CD4-positive, alpha-beta memory T cell (primary cell): ENCODE data around the gene CMTR2. TPM values are rescaled to one million over a fixed set of nuclear protein-coding genes. Genes with fewer than 3 reads are reported as not detected.

Source experiments
- CTCF ChIA-PET: fragments of 350-600 bp; sonication (Branson Sonifier 250); formaldehyde crosslinking; loops from one replicate; lab custom pipeline; 2021; ENCODE audit warnings: inconsistent platforms; ENCODE audit not compliant: partially characterized antibody; lab: Charles Lee
- POLR2A ChIA-PET: fragments of 350-600 bp; sonication (Branson Sonifier 250); formaldehyde crosslinking; loops from one replicate; lab custom pipeline; 2021; ENCODE audit not compliant: partially characterized antibody; lab: Charles Lee
- DNase-seq, 5 donors: peaks; one replicate each; pipeline versions ENCODE4 v3.0.0 to v3.0.0-alpha.2; 2020 to 2022; ENCODE audit warnings: mixed read lengths in 1 of 5
- H3K27ac ChIP-seq: one replicate; pipeline ENCODE4 v1.7.0; 2013; ENCODE audit warnings: low read depth, low read length
- H3K27me3 ChIP-seq: 2 replicates; pipeline ENCODE4 v1.7.0; 2013; ENCODE audit warnings: mild to moderate bottlenecking, low read length, moderate library complexity; ENCODE audit not compliant: insufficient read depth
- H3K36me3 ChIP-seq: 2 replicates; pipeline ENCODE4 v1.7.0; 2013; ENCODE audit warnings: mild to moderate bottlenecking, low read length, moderate library complexity; ENCODE audit not compliant: insufficient read depth
- H3K4me1 ChIP-seq: 2 replicates; pipeline ENCODE4 v1.7.0; 2013; ENCODE audit warnings: mild to moderate bottlenecking, low read length, moderate library complexity; ENCODE audit not compliant: insufficient read depth
- H3K4me3 ChIP-seq, 2 donors: one replicate each; pipeline ENCODE4 v1.7.0; 2013; ENCODE audit warnings: low read length in 2 of 2, mild to moderate bottlenecking in 1 of 2
- H3K9me3 ChIP-seq, 2 donors: one replicate each; pipeline ENCODE4 v1.7.0; 2013; ENCODE audit warnings: low read length in 2 of 2, control low read depth in 1 of 2; ENCODE audit not compliant: control insufficient read depth in 1 of 2
- H3K27ac Mint-ChIP-seq, 7 donors: one replicate each; pipeline ENCODE4 v1.8.0; 2020 to 2021; ENCODE audit warnings: mixed read lengths in 7 of 7, mild to moderate bottlenecking in 6 of 7, inconsistent platforms in 3 of 7, moderate library complexity in 3 of 7
- H3K27me3 Mint-ChIP-seq, 2 donors: one replicate each; pipeline ENCODE4 v1.8.0; 2020 to 2021; ENCODE audit warnings: mixed read lengths in 2 of 2
- H3K36me3 Mint-ChIP-seq, 2 donors: one replicate each; pipeline ENCODE4 v1.8.0; 2020 to 2021; ENCODE audit warnings: mixed read lengths in 2 of 2, inconsistent platforms in 1 of 2, mild to moderate bottlenecking in 1 of 2
- H3K4me1 Mint-ChIP-seq, 4 donors: one replicate each; pipeline ENCODE4 v1.8.0; 2020 to 2021; ENCODE audit warnings: mixed read lengths in 4 of 4, mild to moderate bottlenecking in 1 of 4
- H3K4me3 Mint-ChIP-seq, 8 donors: one replicate each; pipeline ENCODE4 v1.8.0; 2020 to 2021; ENCODE audit warnings: mixed read lengths in 8 of 8, mild to moderate bottlenecking in 7 of 8, moderate library complexity in 6 of 8, inconsistent platforms in 3 of 8
- H3K9me3 Mint-ChIP-seq, 8 donors: one replicate each; pipeline ENCODE4 v1.8.0; 2020 to 2021; ENCODE audit warnings: mixed read lengths in 8 of 8, mild to moderate bottlenecking in 5 of 8, inconsistent platforms in 3 of 8, moderate library complexity in 1 of 8
- intact Hi-C: fragments of 100-400 bp; cut with micrococcal nuclease; formaldehyde crosslinking; loops from one replicate; pipeline ENCODE4 v1.15.1; 2023
- polyA plus RNA-seq, 2 donors: library from polyadenylated mRNA; unstranded; fragments of 300-500 nt; fragmentation: Illumina TruSeq; gene quantifications; one replicate each; pipeline ENCODE4 v1.2.3, GENCODE V29; 2021
- total RNA-seq, 2 experiments: library from RNA; stranded (reverse); gene quantifications; one replicate each; pipeline ENCODE4 v1.2.3, GENCODE V29; 2021

The CMTR2 gene
- total and polyA plus RNA-seq, 4 experiments from 2014 or later, result 16.6 to 28.5 (median 26.9) TPM

- no peak overlapping the region for H3K4me3 Mint-ChIP-seq
These were observed 30.1 kb downstream of the CMTR2 start for GRCh38 chr16:71259086-71259485.

DNA sequence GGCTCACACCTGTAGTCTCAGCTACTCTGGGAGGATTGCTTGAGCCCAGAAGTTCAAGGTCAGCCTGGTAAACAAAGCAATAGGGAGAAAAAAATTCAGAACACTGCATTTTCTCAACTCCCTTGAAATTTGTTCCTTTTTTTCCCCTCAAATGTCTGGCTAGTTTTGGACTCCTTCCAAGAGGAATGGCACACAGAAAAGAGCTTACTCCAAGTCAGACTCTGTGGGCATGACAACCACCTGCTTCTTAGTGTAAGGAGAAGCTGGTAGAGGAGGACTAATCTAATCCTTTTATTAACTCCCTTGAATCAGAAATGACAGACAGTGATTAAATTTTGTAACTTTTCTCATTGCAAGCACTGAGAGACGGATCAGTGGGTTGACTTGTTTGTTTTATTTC is 30.8 kb downstream of the CMTR2 start:
- Mint-ChIP-seq H3K9me3 (peaks cover 0 to 1% (median 0%) of the 10 kb centered on the region in 8 donors), H3K36me3 (no peaks in the 10 kb centered on the region), H3K27ac (no peak overlapping the region), H3K4me1 (no peaks in the 10 kb centered on the region), H3K27me3 (peaks cover 29% of the 10 kb centered on the region in 2 donors), H3K4me3 (no peak overlapping the region)
- no peak overlapping the region for H3K27ac ChIP-seq
- DNase-seq, result no peak
- ChIA-PET POLR2A (no interaction called here), CTCF (no interaction called here)
- no peak overlapping the region for H3K4me3 ChIP-seq
- H3K27me3 ChIP-seq, result no peaks in the 10 kb centered on the region
- intact Hi-C loops, result no loop called here
- no peaks in the 10 kb centered on the region for H3K4me1 ChIP-seq
- H3K36me3 ChIP-seq, result no peaks in the 10 kb centered on the region
- no peaks in the 10 kb centered on the region for H3K9me3 ChIP-seq

More at GRCh38 chr16:71259086-71259485, 30.1 kb downstream of the CMTR2 start:
- Histone ChIP-seq H3K4me1 (no peaks in the 10 kb centered on the region), H3K27me3 (no peaks in the 10 kb centered on the region), H3K27ac (no peak overlapping the region), H3K9me3 (no peaks in the 10 kb centered on the region), H3K4me3 (no peak overlapping the region), H3K36me3 (no peaks in the 10 kb centered on the region)
- intact Hi-C loops, result no loop called here
- DNase-seq, result peak in 1 of 5 donors; percentile 3
- Mint-ChIP-seq H3K27ac (no peak overlapping the region), H3K27me3 (peaks cover 29 to 32% of the 10 kb centered on the region in 2 donors), H3K4me1 (no peaks in the 10 kb centered on the region), H3K36me3 (no peaks in the 10 kb centered on the region), H3K9me3 (peaks cover 0 to 1% (median 0%) of the 10 kb centered on the region in 8 donors)
- CTCF ChIA-PET, result no interaction called here
- POLR2A ChIA-PET, result no interaction called here

DNA sequence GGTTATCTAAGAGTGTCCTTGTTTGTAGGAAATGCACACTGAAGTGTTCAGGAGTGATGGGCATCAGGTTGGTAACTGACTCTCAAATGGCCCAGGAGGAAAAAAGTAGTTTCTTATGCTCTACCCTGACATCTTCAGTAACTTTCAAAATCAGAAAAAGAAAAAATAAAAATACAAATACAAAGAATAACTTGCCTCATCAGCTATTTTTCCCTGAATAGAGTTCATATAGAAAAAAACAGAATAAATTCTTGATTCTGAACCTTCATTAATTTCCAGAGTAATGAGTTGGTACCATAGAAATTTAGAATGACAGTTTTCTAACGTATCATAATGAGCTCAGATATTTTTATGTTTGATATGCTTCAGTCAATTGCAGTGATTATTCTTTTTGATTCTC is 31.4 kb downstream of the CMTR2 start:
- intact Hi-C loops, result no loop called here
- Mint-ChIP-seq H3K9me3 (peaks cover 0 to 1% (median 0%) of the 10 kb centered on the region in 8 donors), H3K4me3 (no peak overlapping the region), H3K36me3 (no peaks in the 10 kb centered on the region), H3K27ac (no peak overlapping the region), H3K27me3 (peaks cover 28 to 30% of the 10 kb centered on the region in 2 donors), H3K4me1 (no peaks in the 10 kb centered on the region)
- no peaks in the 10 kb centered on the region for H3K4me1 ChIP-seq
- no peak overlapping the region for H3K27ac ChIP-seq
- POLR2A ChIA-PET, result no interaction called here
- CTCF ChIA-PET, result no interaction called here
- no peak overlapping the region for H3K4me3 ChIP-seq
- H3K9me3 ChIP-seq, result no peaks in the 10 kb centered on the region
- H3K27me3 ChIP-seq, result no peaks in the 10 kb centered on the region
- no peaks in the 10 kb centered on the region for H3K36me3 ChIP-seq
- no peak for DNase-seq

DNA sequence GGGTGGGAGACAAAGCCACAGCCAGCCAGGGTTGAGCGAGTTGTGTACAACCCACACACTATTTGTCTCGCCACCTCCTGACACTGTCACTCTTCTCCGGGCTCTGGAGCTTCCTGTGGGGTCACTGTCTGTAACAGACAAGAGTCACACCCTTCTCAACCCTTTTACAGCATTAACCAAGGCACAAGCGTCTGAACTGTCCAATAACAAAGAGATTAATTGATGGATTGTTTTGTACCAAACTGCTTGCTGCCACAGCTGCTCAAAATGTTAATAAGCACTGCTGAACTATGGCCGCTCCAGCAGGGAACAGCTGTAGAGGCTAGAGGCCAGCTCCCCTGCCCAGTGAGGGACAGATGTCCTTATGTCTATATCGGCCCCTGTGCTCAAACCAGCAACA is 33.5 kb downstream of the CMTR2 start:
- H3K27me3 ChIP-seq, result no peaks in the 10 kb centered on the region
- CTCF ChIA-PET, result interaction anchor here (1.2 kb wide), 1 partner anchor 56 kb away, joined by 3 read pairs; no protein-coding TSS in a partner anchor
- no peak for DNase-seq
- Mint-ChIP-seq H3K27ac (no peak overlapping the region), H3K9me3 (peaks cover 0 to 1% (median 0%) of the 10 kb centered on the region in 8 donors), H3K4me3 (no peak overlapping the region), H3K27me3 (peaks cover 16 to 20% of the 10 kb centered on the region in 2 donors), H3K4me1 (no peaks in the 10 kb centered on the region), H3K36me3 (no peaks in the 10 kb centered on the region)
- H3K4me3 ChIP-seq, result no peak overlapping the region
- intact Hi-C loops, result no loop called here
- H3K27ac ChIP-seq, result no peak overlapping the region
- no peaks in the 10 kb centered on the region for H3K4me1 ChIP-seq
- H3K9me3 ChIP-seq, result no peaks in the 10 kb centered on the region
- POLR2A ChIA-PET, result no interaction called here
- no peaks in the 10 kb centered on the region for H3K36me3 ChIP-seq

- POLR2A ChIA-PET, result no interaction called here
- Histone ChIP-seq H3K27ac (no peak overlapping the region), H3K36me3 (no peaks in the 10 kb centered on the region), H3K27me3 (no peaks in the 10 kb centered on the region), H3K4me1 (no peaks in the 10 kb centered on the region), H3K9me3 (no peaks in the 10 kb centered on the region), H3K4me3 (no peak overlapping the region)
- Mint-ChIP-seq H3K9me3 (no peaks in the 10 kb centered on the region), H3K27ac (no peak overlapping the region), H3K4me1 (no peaks in the 10 kb centered on the region), H3K4me3 (no peak overlapping the region), H3K27me3 (peaks cover 12 to 18% of the 10 kb centered on the region in 2 donors), H3K36me3 (no peaks in the 10 kb centered on the region)
- intact Hi-C loops, result no loop called here
- CTCF ChIA-PET, result no interaction called here
- no peak for DNase-seq
These were observed 34.2 kb downstream of the CMTR2 start for GRCh38 chr16:71254832-71255525.

DNA sequence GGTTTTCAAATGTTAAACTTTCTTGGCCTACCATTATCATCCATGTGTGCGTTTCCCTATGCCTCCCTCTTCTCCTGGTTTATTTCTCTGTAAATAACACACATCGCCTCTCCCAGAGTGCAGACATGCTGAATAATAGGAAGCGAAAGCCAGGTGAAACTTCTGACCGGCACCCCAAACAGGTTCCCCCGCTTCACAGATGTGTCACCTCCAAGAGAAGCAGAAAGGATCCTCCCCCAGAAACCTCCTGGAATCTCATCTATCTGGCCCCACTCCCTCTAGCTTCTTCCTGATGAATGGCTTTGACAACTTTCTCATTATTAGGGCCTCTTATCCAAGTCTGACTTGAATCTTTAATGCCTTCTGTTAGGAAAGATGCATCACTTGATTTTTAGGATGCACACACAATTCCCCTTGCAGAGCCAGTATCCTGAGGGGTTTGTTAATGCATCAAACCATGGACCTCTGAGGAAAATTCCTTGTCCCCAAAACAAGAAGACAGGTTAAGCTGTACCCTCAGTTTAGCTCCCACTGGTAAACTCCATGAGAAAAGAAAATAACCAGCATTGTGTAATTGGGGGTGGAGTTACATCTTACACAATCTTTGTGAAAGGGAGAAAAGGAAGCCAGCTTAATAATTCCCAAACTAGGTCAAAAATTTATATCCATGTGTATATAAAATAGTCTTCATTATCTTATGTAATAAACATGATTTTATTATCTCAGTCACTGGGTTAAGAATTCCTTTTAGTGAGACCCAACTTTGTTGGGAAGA is 38.6 kb downstream of the CMTR2 start:
- H3K4me1 ChIP-seq, result no peaks in the 10 kb centered on the region
- DNase-seq, result no peak
- Mint-ChIP-seq H3K27ac (no peak overlapping the region), H3K4me3 (no peak overlapping the region), H3K4me1 (no peaks in the 10 kb centered on the region), H3K9me3 (no peaks in the 10 kb centered on the region), H3K27me3 (peaks cover 7 to 8% of the 10 kb centered on the region in 2 donors), H3K36me3 (no peaks in the 10 kb centered on the region)
- H3K27me3 ChIP-seq, result no peaks in the 10 kb centered on the region
- no peak overlapping the region for H3K27ac ChIP-seq
- CTCF ChIA-PET, result interaction anchor here (1.5 kb wide), 2 partner anchors 10 to 61 kb away, joined by 3 to 4 read pairs; no protein-coding TSS in a partner anchor
- POLR2A ChIA-PET, result no interaction called here
- no peaks in the 10 kb centered on the region for H3K9me3 ChIP-seq
- H3K36me3 ChIP-seq, result no peaks in the 10 kb centered on the region
- intact Hi-C loops, result no loop called here
- no peak overlapping the region for H3K4me3 ChIP-seq

DNA sequence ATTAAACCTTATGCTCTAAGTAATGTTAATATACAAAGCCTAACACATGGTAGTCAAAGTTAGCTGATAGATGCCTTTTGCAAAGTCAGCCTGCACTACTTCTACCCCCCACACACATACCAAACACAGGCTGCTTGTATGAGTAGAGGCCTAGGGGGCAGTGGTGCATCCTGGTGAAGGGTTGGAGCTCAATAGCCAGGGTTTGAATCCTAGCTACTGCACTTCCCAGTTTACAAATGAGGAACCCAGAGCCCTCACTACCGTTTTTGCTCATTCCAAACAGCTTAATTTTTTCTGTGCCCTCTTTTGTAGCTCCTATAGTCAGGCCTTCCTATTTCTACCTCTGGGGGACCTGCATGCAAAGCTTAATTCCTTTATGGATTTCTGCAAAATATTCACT is 39.8 kb downstream of the CMTR2 start:
- DNase-seq, result no peak
- Mint-ChIP-seq H3K4me3 (no peak overlapping the region), H3K27ac (no peak overlapping the region), H3K36me3 (no peaks in the 10 kb centered on the region), H3K27me3 (peaks cover 7 to 13% of the 10 kb centered on the region in 2 donors), H3K9me3 (no peaks in the 10 kb centered on the region), H3K4me1 (no peaks in the 10 kb centered on the region)
- Histone ChIP-seq H3K4me1 (no peaks in the 10 kb centered on the region), H3K36me3 (no peaks in the 10 kb centered on the region), H3K27me3 (no peaks in the 10 kb centered on the region), H3K4me3 (no peak overlapping the region), H3K27ac (no peak overlapping the region), H3K9me3 (no peaks in the 10 kb centered on the region)
- intact Hi-C loops, result no loop called here
- CTCF ChIA-PET, result interaction anchor here (1.5 kb wide), 1 partner anchor 62 kb away, joined by 4 read pairs; no protein-coding TSS in a partner anchor
- POLR2A ChIA-PET, result no interaction called here
